HG02840 (cell line): ENCODE measurements around the gene NIPSNAP2.
A peak's percentile ranks its signal among the peaks of the same experiment; 100 is the strongest.
"Not testable (repeated sequence)": the region's sequence is repeated elsewhere in the genome, so short reads cannot be mapped to it uniquely, and the experiment has no call there.

Experiments
- ATAC-seq: cut with Tn5 transposase; IDR thresholded peaks from one replicate; pipeline ENCODE4 v1.9.1; 2021; ENCODE audit warnings: mild to moderate bottlenecking, moderate library complexity, moderate number of reproducible peaks; ENCODE audit not compliant: unreplicated experiment, low FRiP score

Gene NIPSNAP2

DNA sequence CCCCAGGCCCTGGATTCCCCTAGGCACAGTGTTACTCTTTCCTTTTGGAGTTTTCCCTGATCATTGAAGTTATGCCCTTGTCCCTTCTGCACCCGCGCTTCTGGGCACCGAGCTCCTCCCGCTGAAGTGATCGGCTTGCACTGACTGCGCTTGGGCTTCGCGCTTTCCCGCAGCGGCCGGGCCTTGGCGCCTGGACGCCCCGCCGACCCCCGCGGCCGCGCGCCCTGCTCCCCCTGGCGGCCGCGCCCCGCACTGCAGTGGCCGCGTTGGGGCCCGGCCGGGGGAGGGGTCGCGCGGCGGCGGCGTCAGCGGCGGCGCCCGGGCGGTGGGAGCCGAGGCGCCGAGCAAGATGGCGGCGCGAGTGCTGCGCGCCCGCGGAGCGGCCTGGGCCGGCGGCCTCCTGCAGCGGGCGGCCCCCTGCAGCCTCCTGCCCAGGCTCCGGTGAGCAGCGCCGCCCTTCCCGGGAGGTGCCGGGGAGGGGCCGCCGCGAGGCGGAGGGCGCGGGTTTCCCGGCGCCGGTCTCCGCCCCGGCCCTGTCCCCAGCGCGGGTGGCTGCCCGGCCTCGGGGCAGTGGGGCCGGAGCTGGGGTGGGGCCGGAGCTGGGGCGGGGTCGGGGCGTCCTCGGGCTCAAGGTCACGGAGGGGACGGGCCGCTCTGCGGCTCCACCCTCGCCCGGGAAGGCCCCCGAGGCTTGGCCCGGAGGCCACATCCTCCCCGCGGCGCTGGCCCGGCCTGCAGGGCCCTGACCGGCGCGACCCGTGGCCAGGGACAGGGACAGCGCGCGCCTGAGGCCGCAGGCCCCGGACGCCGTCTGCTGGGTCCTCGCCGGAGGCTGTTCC lies at the start of gene NIPSNAP2:
Gene NIPSNAP2 (plus strand): TSS at position 325 of the 839 bp plus-strand sequence. CDS start 25 bp downstream, at position 350.
- peak; percentile 87 for ATAC-seq

DNA sequence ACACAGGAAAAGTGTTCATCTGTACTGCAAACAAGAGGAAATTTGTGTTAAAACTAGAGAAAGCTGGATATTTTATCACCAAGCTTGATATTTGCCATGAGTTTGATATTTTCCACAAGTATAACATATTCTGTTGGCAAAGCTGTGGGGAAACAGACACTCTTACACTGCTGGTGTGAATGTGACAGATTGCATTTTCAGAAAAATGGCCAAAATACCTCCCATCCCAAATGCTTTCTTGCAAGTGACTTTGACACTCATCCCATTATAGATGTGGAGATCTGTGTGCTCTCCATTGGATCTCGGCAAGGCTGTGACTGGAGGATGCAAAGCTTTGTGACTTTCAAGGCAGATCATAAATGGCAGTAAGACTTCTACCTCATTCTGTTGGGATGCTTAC lies 46.6 kb upstream of the NIPSNAP2 start:
- no peak for ATAC-seq

DNA sequence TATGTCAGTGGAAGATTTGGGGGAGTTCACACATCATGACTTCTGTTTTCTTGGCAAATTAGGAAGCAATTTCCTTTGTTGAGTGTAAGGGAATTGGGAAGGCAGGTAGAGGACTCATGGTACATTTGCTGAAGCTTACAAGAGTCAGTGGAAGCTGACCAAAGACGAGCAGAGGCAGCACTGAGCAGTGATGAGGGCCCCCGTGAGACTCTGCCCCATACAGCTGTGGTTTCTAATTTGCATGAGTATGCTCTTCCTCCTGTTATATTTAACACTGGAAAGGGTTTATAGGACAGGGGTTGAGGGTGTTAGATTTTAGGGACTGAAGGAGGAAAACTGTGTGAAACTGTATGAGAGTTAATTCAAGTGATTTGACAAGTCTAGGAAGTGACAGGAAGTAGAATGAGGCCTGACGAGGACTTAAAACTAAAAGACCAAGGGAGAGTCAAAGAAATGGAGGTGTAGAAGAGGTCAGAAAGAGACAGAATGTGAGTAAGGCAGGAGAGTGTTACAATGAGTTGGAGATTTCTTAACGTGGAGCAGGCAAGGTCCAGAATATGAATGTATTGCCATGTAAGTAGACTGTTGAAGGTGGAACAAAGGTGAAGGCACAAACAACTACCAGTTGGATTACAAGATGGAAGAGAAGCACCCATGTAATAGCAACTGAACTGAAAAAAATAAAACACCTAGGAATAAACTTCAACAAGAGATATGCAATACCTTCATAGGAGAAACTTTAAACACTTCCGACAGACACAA lies 36.2 kb upstream of the NIPSNAP2 start:
- ATAC-seq: no peak

DNA sequence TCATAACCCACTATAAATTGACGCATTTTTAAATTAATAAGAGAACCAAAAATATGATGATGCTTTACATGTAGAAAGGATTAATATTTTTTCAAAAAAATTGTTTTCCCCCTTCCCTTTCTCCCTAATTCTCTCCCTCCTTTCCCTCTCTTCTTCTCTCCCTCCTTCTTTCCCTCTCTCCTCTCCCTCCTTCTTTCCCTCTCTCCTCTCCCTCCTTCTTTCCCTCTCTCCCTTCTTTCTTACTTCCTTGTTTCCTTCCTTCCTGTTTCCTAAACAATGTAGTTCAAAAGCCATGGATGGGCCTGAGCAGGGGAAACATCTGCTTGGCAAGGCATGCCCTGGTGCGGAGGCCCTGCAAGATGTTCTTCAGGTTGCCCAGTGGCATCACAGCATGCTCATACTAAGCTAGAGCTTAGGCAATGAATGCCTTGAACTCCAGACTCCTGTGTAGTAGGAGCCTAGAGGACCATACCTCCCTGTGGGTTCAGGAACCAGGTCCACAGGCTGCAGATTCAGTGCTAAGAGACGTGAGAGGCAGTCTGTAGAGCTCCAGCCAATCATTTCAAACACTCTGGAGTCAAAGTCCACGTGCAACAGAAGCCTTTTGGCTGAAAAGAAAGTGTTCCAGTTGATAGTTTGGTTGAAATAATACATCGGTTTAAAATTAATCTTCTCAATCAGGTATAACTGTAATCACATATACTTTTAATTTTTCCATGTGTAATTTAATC lies 32.8 kb upstream of the NIPSNAP2 start:
- ATAC-seq: no peak

DNA sequence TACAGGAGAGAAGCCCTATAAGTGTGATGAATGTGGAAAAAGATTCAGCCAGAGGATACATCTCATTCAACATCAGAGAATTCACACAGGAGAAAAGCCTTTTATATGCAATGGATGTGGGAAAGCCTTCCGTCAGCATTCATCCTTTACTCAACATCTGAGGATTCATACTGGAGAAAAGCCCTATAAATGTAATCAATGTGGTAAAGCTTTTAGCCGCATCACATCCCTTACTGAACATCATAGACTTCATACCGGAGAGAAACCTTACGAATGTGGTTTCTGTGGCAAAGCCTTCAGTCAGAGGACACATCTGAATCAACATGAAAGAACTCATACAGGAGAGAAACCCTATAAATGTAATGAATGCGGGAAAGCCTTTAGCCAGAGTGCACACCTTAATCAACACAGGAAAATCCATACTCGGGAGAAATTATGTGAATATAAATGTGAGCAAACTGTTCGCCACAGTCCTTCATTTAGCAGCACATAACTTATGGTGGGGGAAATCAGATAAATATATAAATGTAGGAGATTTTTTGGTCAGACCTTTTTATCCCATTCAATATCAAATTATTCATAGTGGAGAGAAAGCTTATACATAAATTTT lies 24.8 kb upstream of the NIPSNAP2 start:
- no peak for ATAC-seq

DNA sequence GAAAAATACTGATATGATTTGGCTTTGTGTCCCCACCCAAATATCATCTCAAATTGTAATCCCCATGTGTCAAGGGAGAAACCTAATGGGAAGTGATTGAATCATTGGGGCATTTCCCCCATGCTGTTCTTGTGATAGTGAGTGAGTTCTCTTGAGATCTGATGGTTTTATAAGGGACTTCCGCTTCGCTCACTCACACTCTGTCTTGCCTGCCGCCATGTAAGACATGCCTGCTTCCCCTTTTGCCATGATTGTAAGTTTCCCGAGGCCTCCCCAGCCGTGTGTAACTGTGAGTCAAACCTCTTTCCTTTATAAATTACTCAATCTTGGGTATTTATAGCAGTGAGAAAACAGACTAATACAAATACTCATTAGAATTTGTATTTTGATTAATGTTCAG lies 17.8 kb upstream of the NIPSNAP2 start:
- ATAC-seq: no peak

DNA sequence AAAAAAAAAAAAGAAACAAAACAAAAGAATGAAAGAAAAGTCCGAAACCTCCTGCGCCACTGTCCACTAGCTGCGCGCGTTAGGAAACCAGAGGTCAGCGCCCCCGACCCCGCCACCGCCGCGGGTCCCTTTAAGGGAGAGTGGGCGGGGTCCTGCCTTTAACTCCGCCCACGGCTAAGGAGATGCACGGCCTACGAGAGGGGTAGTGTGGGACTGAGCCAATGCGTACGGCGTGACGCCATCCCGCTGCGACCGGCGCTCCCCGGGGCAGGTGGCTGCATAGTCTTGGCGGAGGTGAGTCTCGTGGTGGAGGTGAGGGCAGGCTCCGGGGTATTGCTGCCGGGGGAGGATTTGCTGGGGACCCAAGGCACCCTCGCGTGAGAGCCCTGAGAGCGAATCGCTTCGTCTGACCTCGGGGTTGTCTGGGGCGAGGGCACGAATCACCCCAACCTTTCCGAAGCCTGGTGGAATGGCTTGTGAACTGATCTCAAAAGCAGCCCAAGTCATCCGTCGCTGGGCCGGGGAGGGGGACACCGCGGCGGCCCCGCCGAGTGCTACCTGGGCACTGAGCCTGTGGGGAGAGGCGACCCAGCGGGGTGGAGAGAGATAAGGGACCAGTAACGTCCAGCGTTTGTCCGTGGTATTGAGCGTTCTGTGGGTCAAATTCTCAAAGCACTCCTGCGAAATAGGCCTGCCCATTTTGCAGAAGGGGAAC lies 12.6 kb upstream of the NIPSNAP2 start, which contains the start of gene MRPS17:
Gene MRPS17 (plus strand): TSS at position 241 of the 715 bp plus-strand sequence. CDS start 1,319 bp downstream, outside the sequence.
- peak; percentile 99 for ATAC-seq

DNA sequence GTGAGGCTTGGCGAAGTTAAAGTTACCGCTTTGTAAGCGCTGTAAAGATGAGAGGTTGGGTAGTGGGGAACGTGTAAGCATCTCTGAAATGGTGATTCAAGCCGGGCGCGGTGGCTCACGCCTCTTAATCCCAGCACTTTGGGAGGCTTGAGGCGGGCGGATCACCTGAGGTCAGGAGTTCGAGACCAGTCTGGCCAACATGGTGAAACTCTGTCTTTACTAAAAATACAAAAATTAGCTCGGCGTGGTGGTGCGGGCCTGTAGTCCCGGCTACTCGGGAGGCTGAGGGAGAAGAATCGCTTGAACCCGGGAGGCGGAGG lies 12.1 kb upstream of the NIPSNAP2 start:
- not testable (repeated sequence) for ATAC-seq

DNA sequence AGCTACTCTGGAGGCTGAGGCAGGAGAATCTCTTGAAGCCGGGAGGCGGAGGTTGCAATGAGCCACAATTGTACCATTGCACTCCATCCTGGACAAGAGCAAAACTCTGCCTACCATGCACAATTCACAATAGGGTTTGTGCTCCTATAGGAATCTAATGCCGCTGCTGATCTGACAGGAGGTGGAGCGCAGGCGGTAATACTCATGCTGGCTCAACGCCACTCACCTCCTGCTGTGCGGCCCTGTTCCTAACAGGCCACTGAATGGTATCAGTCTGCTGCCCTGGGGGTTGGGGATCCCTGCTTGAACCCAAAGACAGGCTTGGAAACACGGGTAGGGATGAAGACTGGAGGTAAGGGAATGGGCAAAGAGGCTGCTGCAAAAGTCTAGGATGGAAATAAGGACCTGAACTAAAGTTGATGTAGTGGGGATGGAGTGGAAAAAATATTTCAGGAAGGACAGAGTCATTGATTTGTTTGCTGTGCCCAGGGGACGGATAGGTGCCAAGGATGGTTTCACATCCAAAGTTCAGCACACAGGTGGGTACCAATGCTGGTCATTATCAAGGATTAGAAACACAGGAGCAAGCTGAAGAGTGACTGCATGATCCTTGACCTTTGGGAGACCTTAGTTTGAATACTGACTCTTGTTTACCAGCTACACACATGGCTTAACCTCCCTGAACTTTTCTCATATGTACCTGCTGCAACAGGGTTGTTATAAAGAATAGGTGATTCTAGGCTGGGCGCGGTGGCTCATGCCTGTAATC lies 10.5 kb upstream of the NIPSNAP2 start:
- ATAC-seq: no peak

DNA sequence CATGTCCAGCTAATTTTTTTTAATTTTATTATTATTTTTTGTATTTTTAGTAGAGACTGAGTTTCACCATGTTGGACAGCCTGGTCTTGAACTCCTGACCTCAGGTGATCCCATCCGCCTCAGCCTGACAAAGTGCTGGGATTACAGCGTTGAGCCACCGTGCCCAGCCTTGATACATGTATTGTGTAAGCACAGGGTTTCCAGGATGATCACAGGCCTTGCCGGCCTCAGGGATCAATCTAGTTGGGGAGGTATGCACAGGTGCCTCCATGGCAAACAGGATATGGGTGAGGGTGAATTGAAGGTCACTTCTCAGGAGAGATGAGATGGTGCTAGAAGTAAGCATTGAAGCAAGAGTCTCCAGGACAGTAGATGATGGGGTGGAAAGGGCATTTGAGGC lies 7.2 kb upstream of the NIPSNAP2 start:
- no peak for ATAC-seq

DNA sequence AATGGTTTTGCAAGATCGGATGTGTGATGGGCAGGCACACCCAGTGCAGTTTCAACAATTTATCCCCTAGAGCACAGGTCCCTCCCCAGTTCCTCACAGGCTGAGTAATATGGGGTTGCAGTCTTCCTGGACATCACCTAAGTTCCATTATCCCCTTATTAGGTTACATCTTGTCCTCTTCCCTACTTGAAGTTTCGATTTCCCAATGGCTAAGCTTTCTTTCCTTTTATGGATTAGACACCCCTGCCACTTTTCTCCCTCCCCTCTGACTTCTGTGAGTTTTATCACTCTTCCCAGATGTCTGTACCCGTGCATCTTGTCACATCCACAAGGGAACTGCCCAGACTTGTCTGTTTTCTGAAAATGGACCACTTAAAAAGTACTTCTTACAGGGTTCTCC lies 2.4 kb upstream of the NIPSNAP2 start:
- no peak for ATAC-seq

DNA sequence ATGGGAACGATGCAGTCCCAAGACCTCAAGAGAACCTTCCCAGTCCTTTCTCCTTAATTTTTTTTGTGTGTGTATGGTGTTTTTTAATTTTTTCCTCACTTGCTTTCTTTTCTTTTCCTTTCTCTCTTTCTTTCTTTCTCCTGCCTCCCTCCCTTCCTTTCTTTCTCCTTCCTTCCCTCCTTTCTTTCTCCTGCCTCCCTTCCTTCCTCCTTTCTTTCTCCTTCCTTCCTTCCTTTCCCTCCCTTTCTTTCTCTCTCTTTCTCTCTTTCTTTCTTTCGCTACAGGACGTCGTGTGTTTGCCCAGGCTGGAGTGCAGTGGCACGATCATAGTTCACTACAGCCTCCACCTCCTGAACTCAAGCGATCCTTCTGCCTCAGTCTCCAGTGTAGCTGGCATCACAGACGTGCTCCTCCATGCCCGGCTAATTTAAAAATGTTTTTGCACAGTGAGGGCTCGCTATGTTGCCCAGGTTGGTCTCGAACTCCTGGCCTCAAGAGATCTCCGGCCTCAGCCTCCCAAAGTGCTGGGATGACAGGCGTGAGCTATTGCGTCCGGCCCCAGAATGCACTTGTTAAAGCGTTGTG lies 709 bp upstream of the NIPSNAP2 start:
- ATAC-seq: no peak

DNA sequence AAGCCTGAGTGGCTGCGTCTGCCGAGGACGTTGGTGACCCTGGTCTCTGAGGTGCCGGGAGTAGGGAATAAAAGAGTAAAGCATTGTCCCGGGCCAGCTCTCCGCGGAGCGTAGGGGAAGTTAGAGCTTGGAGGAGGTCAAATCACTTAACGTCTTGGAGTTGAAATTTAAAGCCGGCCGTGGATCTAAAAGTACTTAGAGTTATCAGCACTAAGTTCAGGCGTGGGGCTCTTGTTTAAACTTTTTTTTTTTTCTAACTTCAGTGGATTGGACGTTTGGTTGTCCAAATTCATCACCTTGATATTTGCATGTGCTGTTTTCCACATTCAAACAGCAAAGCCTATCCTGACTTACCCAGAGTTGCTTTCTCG lies 700 bp downstream of the NIPSNAP2 start:
- ATAC-seq: no peak

DNA sequence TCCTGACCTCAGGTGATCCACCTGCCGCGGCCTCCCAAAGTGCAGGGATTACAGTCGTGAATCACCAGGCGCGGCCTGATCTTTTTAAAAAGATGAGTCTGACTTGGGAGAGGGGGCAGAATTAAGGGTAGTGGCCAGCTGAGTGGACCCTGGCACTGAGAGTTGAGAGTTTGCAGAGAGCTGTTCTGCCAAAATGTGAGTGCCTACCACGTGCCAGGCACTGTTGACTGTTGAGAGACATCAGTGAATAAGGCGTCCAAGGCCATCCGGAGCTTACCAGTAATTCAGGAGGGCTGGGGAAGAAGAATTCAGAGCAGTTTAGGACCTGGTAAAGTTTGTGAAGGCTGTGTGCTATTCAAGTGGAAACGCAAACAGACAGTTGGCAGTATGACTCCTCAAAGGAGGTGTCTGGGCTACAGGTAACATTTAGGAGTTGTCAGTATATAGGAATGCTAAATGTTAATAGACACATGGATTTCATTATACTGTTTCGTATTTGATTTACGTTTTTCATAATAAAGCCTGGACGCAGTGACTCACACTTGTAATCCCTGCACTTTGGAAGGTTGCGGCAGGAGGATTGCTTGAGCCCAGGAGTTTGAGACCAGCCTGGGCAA lies 1.5 kb downstream of the NIPSNAP2 start:
- no peak for ATAC-seq

DNA sequence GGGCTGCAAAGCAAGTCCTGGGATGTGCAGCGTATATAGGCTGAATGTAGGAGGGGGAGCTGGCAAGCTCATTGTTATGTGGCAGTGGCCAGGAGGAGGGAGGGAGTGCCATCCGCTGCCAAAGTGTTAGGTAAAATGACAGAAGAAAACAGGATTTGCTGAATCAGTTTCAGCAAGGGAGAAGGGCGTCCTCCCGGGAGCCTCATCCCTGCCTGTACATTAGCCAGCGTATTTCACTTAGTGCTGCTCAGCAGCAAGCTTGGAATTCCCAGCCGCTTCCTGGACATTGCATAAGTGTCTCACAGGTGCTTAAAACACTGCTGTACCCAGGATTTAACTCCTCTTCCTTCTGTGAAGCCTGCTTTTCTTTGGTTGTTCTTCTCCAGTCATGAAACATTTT lies 2.5 kb downstream of the NIPSNAP2 start:
- ATAC-seq: no peak

DNA sequence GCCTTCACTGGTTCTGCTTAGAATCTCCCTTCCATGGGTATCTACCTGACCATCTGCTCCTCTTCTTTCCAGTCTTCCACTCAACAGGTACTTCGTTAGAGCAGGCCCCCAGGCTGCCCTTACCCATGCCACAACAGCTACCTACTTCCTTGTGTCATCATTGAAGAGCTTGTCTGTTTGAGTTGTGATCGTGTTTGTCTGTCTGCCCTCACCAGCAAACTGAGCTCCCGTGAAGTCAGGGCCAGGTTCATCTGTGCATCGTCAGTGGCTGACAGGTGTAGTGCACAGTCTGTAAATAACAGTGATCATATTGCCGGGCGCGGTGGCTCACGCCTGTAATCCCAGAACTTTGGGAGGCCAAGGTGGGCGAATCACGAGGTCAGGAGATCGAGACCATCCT lies 5.0 kb downstream of the NIPSNAP2 start:
- ATAC-seq: no peak

DNA sequence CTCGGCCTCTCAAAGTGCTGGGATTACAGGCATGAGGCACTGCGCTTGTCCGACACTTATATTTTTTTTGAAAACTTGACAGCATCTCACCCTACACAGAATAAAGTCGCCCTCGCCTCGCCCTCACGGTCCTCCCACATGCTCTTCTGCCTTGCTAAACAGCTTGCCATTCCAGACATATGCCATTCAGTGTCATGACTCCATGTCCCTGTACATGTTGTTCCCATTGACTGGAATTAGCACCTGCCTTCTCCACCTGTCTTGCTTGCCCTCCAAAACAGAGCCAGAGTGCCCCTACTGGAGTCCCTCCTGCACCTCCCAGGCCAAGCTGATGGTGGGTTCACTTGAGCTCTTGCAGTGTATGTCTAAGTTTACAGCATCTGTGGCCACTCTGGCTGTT lies 6.2 kb downstream of the NIPSNAP2 start:
- no peak for ATAC-seq

DNA sequence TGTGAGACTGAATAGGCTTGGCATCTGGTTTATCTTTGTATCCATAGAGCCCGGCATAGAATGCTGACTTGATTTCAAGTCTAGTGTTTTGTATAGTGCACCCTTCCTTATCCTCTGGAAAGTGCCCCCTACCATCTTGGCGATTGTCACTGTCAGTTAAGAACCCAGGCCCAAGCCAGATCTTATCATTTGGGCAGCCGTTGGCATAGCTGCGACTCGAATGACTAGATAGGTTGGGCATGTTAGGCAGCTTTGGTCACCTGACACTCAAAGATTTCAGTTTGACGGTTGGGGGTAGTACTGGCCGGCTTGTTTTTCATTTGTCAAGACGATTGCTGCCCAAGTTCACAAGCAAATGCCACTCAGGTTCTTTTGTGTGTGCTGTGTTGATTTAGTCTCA lies 6.6 kb downstream of the NIPSNAP2 start:
- ATAC-seq: no peak
